Choroid plexus epithelial cell (primary cell): ENCODE data around the gene BAK1.

ENCODE experiments used
- DNase-seq: peaks from one replicate; pipeline ENCODE4 v3.0.0-alpha.2; 2010; ENCODE audit warnings: low read depth
- H3K4me3 ChIP-seq: 2 replicates; pipeline ENCODE4 v1.5.1; 2011; ENCODE audit warnings: low read depth, mild to moderate bottlenecking, control low read depth, low read length, moderate library complexity
- TF ChIP-seq, protein P1 (sequence below): conservative IDR thresholded peaks from 2 replicates; pipeline ENCODE4 v1.5.1; 2011; ENCODE audit warnings: low read depth, mild to moderate bottlenecking, control low read depth, inconsistent platforms, low read length, moderate library complexity

The BAK1 gene

DNA sequence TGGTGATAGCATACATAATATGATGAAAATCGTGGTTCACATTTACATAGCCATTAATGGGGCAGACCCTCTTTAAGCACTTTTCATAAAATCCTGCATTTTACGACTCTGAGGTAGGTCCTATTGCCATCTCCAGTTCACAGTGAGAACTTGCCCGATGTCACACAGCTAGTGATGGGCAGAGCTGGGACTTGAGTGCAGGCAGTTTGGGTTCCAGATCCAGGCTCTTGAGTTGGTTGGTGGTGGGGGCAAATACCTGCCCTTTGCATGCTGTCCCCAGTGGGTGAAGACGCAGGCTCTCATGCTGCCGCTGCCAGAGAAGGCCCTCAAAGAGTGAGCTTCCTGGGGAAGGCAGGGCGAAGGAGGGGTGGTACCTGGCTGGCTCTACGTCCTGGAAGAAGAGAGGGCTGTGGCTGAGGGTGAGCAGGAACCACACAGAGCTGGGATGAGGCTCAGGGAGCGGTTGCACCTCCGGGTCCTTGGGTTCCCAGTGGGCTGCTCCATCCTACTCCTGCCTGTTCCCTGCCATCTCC is 6.1 kb upstream of the BAK1 start:
- TF ChIP-seq, protein P1, sequence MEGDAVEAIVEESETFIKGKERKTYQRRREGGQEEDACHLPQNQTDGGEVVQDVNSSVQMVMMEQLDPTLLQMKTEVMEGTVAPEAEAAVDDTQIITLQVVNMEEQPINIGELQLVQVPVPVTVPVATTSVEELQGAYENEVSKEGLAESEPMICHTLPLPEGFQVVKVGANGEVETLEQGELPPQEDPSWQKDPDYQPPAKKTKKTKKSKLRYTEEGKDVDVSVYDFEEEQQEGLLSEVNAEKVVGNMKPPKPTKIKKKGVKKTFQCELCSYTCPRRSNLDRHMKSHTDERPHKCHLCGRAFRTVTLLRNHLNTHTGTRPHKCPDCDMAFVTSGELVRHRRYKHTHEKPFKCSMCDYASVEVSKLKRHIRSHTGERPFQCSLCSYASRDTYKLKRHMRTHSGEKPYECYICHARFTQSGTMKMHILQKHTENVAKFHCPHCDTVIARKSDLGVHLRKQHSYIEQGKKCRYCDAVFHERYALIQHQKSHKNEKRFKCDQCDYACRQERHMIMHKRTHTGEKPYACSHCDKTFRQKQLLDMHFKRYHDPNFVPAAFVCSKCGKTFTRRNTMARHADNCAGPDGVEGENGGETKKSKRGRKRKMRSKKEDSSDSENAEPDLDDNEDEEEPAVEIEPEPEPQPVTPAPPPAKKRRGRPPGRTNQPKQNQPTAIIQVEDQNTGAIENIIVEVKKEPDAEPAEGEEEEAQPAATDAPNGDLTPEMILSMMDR: no peak
- DNase-seq: no peak
- H3K4me3 ChIP-seq: no peak overlapping the region

DNA sequence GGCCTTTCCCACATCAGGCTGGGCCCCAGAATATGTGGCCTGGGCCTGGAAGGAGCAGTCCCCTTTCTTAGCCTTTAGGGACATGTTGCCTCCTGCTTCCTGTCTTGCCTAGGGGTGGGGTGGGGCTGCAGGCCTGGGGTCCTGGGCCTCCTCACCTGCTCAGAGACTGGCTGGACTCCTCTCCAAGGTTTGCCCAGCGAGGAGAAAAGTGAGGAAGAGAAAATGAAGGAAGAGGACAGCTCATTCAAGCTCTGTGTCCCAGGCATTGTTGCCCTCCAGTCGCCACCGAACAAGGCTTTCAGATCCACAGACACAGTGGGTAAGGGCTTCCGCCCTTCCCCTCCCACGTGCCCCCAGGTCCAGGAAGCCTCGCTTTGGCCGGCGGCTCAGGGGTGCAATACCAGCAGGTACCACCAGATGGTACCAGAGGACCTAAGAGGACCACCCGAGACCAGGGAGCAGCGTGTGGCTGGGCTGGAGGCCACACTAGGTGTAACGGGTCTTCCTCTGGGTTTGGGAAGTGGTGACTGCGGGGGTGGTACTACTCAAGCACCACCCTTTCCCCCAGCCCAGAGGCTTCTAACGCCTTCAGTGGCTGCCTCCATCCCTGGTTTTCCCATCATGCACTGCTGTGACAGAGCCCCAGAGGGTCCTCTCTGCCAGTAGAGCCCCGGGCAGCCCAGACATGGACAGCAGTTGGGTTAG is 5.5 kb upstream of the BAK1 start:
- peak overlapping the region; percentile 43 for H3K4me3 ChIP-seq
- DNase-seq: peak; percentile 72
- TF ChIP-seq, protein P1: peak; percentile 95

DNA sequence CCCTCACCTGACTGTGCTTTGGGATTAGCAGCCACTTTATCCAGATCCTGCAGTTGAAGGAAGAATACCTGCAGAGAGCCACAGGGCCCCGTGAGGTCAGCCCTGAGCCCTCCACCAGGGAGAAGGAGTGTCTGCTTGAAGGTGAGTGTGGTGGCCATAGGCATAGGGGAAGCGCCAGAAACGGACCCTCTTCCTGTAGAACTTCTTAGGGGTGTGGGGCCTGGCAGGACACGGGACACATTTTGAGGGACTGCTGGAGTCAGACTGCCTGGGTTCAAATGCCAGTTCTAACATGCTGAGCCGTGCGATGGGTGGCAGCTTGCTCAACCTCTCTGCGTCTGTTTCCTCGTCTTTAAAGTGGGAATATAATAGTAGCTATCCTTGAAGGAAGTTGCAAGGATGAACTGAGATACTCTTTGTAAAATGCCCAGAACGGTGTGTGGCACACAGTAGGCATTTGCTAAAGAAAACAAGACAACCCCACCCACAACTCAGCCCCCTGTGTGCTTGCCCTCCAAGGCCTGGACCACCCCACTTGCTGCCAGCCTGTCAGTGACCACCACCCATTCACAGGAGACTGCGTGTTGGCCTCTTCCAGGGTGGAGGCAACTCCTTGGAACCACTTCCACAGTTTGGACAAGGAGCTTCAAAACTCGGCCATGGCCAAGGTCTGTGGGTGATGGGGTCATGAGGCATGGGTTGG is 4.8 kb upstream of the BAK1 start:
- TF ChIP-seq, protein P1: no peak
- H3K4me3 ChIP-seq: no peak overlapping the region
- DNase-seq: no peak

DNA sequence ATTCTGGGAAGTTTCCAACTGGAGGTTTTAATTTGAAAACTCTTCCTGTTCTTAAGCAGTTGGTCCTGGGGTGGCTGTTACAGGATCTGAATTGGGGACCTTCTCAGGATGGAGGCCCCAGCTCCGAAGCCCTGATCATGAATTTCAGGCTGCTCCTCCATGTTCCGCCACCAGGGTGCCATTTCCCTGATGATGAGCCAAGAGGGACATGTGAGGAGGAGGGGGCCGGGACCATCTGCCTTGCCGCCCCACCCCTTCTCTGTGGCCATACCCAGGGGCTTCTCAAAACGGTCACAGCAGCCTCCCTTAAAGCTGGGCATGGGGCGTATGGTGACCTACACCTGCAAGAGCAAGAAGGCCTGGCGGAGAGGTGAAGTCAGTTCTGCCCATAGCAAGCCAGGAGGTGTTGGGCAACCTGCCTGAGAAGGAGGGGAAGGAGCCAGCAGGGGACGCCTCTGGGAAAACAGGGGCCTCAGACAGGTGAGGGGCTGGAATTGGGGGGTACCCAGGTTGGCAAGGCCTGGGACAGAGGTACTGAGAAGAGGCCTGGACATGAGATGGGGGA is 3.6 kb upstream of the BAK1 start:
- DNase-seq: peak; percentile 39
- no peak overlapping the region for H3K4me3 ChIP-seq
- TF ChIP-seq, protein P1: peak; percentile 61

DNA sequence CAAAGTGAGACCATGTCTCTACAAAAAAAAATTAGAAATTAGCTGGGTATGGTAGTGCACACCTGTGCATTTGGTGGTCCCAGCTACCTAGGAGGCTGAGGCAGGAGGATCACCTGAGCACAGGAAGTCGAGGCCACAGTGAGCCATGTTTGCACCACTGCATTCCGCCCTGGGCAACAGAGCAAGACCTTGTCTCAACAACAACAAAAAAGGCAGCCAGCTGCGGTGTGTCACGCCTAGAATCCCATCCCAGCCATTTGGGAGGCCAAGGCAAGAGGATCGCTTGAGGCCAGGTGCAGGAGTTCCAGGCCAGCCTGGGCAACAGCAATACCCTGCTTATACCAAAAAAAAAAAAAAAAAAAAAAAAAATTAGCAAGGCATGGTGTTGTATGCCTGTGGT is 1.1 kb upstream of the BAK1 start:
- TF ChIP-seq, protein P1: no peak
- DNase-seq: no peak
- H3K4me3 ChIP-seq: no peak overlapping the region

DNA sequence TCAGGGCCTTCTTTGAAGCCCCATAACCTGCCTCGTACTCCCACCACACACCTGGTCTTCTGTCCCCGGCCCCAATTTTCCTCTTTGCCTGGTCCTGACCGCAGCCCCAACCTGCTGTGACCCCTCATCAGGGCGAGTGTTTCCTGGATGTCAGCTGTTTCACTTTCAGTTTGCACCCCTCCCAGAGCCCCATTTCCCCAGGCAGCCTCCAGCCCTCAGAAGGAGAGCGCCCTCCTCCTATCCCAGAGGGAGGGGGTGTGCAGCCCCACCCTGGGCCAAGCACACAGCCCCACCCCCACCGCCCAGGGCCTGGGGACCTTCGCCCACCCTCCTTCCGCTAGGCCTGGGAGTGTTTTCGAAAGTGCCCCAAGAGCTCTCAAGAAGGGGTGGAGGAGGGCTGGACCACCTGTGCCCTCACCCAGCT is 1.5 kb downstream of the BAK1 start:
- DNase-seq: no peak

More for the DNA sequence above, 1.5 kb downstream of the BAK1 start:
- TF ChIP-seq, protein P1: no peak
- H3K4me3 ChIP-seq: peak overlapping the region; percentile 4
